Activated CD4-positive, alpha-beta T cell treated with anti-CD3 and anti-CD28 coated beads, Interleukin-2, Interleukin-4, amounts not matched to agents 100 ng/mL and 50 ng/mL, durations not matched to agents 16 hours and 8 hours (primary cell): ENCODE data around the gene WDR33.
"Not testable (repeated sequence)": the region's sequence is repeated elsewhere in the genome, so short reads cannot be mapped to it uniquely, and the experiment has no call there.

Experiments used
- DNase-seq: peaks from one replicate; pipeline ENCODE4 v3.0.0-alpha.2; 2020; ENCODE audit warnings: low spot score

Gene WDR33

DNA sequence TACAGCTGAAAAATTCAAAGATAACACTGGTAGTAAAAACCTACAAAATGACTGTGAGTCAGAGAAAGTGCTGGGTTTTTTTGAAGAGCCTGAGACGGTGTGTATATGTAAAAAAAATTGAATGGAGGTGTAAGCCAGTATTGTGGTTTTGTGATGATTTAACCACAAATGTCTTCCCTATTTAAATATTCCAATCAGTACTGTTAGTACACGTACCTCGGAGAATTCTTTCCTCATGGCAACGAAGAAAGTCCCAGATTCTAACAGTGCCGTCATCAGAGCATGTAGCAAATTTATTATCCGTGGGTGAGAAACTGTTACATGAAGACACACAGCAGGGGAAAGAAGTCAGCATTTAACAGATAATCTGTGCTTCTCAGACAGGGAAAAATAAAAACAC lies 48.1 kb downstream of the WDR33 start:
- no peak for DNase-seq

DNA sequence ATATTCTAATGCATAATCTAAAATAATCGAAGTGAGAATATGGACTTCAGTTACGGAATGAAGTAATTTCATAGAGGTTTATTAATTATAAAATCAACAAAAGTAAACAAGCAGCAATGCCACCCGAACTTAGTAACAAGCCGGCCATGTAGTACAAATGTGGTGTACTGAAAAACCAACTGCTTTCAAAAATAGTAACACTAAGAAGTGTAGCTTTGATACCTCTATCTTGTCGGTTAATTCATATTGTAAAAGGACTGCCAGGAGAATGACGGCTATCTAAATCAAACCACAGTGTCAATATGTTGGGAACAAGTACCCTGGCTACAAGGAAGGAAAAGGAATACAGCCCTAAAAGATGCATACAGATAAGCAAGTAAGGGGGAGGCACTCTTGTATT lies 48.5 kb downstream of the WDR33 start:
- no peak for DNase-seq

DNA sequence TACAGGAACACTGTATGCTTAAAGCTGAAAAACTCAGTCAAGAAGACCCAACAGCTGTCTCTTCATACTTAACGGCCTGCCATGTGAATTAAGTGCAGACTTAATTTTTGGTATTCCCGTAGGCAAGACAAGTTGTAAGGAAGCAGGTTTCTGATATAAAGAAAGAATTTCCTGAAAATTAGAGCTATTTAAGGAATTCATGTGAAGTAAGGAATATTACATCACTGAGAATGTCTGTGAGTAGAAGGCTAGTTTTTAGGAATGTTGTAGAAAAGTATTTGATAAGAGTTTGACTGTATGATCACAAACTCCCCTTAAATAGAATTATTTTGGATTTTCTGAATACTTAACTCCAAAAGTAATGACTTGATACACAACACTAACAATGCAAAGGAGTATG lies 51.0 kb downstream of the WDR33 start:
- DNase-seq: no peak

DNA sequence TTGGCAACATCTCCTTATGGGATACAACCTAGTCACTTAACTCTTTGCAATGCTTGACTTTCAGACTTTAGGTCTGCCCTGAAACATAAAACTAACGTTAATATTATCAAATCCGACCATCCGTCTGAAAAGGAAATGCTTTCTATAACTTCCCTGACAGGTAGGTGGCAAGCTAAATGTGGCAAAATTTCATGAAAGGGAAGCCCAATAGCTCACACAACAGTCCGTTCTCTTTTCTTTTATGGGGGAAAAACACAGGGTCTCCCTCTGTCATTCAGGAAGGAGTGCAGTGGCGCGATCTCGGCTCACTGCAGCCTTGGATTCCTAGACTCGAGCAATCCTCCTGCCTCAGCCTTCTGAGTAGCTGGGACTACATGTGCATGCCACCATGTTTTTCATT lies 56.8 kb downstream of the WDR33 start:
- DNase-seq: no peak

DNA sequence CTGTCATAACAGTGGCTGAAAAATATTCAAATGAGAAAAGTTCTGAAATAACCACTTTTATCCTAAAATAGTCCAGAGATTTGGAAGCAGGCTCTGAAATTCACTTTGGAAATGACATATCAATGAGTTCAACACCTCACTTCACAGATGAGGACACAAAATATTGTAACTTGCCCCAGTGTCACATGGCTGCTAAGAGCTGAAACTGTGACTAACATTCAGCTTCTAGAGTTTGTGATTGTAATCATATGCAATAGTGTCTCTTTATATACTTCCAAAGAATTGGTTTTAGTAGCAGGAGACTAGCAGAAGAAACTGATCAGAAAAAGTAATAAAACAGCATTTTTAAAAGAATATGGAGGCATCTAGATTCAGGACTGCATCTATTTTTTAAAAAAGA lies 57.6 kb downstream of the WDR33 start:
- no peak for DNase-seq

DNA sequence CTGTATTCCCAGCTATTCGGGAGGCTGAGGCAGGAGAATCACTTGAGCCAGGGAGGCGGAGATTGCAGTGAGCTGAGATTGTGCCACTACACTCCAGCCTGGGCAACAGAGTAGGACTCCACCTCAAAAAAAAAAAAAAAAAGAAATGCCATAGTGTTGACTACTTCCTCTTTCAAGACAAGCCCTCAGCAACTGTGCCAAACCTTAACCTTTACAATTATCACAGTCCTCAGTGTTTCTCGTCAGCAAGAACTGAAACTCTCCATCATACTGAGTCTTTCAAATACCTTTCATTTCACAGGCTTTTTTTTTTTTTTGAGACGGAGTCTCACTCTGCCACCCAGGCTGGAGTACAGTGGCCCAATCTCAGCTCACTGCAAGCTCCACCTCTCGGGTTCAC lies 61.4 kb downstream of the WDR33 start:
- DNase-seq: not testable (repeated sequence)

DNA sequence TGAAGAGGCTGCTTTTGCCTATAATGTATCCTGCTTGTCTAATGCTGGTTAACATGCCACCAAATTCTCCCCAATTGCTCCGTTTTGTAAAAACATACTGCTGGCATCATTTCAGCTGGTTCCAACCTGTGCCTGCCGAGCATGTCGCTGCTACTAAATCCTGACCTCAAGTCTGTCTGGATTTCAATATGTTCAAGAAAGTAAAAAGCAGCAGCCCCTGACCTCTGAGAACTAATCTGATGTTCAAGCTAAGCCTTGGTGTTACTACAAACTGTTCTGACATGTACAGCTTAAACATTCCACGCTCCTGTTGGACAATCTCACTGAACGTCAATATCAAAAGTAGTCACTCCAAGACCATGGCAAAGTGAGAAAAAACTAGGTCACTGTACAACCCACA lies 63.4 kb downstream of the WDR33 start:
- no peak for DNase-seq

DNA sequence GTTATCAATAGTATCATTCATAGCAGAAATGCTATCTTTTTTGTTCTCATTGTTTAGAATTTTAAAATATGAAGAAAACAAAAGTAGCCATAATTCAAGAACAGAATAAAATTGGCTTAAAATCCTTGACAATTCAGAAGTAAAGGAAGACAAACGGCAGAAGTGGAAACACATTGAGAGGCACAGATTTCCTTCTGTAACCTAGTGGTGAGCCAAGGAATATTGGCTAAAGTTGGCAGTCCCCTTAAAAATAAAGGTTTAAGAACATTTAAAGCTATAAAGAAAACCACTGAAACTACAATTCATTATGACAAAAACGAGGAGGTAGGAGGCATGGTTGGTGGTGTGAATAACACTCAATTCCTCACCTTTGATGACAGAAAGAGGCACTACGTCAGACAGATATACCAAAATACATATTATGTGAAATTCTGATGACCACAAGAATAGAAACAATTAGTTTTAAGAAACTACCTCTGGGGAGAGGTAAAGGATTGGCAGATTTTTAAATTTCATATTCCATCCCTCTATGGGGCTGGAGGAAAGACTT lies 67.4 kb downstream of the WDR33 start:
- peak; percentile 14 for DNase-seq

DNA sequence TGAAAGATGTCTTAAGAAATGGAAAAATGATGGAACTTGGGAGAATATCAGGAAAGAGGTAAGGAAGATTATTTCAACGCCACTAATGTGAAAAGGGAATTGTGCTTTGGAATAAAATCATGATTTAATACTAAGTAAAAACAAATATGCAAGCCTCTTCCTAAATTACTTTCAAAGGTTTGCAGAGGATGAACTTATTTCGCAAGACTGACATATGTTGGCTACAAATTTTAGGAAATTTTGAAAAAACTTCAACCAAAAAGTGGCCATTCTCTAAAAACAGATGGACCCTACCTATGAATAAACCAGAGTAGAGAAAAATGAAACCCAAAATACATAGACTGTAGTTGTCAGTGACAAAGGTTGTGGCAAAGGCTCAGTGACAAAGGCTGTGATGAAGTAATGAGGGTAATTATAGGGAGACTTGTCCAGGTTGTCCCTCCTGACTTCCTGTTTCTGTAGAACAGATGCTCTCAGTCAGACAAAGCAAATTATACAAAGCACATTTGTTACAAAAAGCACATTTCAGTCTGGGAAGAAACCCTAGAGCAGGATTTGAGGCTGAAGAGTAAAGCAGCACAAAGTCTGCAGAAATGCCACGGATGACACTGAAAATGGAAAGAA lies 70.2 kb downstream of the WDR33 start:
- DNase-seq: no peak

DNA sequence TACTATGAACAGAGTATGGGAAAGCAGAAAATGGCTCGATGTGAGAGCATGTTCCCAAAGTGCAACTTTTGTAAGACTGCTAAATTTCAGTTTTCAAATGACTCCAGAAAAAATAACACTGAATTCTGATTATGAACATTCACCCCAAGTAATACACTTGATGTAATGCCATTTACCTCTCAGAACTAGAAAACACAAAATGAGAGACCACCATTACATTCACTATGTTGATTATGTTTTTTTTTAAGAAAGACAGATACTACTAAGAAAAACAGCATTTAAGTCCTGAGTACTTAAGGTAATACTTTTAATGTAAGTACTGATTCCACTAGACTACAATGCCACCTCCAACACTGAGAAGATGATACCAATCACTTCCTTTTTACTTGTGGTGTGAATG lies 71.2 kb downstream of the WDR33 start:
- peak; percentile 28 for DNase-seq

DNA sequence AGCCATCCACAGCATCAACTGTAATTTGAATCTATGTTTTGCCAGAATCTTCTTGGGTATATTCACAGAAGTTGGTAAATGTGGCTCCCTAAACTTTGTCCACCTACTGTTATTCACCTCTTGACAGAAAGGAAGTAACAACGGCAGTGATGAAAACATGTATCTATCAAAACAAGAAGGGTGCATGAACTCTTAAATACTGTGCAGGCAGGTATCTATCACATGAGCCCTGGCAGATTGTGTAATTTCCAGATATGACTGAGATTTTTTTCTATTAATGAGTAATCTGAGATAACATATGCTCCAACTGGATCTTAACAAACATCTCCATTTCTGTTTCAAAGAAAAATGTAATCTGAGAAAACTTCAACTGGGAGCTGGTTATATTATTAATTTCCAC lies 73.1 kb downstream of the WDR33 start:
- DNase-seq: peak; percentile 70

DNA sequence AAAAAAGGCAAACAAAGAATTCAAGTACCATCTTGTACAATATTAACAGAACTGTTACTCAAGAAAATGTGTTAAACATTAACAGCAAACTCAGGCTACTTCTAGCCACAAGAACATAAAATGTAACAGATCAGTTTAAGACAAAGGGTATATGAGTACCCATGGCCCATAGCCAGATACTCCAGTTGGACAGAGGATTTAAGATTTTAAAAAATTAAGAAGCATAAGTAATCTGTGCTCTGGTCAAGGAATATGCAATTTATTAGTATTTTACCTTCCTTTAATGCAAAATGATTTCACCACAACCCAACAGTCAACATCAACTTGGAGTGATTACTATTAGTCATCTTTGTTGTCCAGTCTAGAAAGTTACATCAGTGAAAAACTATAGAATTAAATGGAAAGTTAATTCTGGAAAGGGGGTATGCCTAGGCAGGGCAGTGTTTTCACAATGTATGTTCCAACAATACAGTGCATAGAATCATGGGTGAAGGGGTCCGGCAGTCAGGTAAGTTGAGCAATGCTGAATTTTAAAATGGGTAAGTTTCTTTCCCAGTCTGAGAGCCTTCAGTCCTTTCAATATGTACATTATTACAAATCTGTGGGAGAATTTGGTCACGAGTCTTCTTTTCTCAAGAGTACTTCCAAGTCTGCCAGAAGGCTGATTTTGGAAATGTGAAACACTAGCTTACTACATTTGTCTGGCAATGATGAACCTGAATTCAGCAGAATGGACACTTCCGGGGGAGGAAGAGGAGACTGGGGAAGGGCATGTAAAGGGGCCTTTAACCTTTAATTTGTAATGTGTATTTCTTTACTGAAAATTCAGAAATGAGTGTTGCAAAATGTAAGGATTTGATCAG lies 75.2 kb downstream of the WDR33 start:
- DNase-seq: no peak

DNA sequence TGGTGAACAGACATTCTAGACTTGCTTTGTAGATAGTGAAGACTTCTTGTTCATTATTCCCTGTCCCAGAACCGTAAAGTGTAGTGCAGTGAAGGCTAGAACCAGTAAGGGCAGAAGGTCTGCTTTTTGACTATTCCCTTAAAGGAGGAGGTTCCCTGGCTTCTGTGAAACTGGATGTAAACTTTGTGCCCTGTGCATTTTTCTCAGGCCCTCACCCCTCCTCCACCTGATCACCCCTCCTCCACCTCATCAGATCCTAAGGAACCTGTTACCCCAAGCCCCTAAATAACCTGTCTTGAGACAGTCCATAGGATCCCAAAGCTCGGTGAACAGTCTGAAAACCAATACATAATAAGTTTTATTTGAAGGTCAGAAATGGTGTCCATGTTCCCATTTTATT lies 75.9 kb downstream of the WDR33 start:
- DNase-seq: no peak

DNA sequence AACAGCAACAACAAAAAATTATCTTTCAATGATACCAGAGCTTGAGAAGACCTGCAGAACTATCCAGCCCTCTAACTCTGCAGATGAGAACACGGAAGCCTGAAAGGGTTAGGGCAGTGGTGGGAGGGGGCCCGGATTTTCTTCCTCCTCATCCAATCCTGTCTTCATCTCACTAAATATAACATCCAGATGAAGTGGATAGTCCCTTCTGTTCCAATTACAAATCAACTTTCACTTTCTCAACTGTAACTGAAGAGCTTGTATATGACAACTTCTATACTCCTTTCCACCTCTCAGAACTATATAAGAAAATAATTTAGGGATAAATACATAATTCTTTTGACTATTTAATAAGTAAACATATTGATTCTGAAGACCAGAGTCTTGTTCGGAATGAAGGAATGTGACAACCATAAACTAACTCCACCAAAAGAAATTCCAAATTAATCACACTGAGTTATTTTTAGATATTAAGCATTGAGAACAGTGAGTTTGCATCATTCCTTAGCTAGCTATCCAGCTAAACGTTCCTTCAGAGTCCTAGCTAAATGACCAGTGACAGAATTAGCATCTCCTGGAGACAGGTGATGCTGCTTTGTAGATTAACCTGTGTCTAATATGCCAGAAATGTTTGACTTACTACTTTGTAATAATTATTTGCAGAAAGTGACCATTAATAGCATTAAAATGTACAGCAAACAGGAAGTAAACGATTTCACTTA lies 77.0 kb downstream of the WDR33 start:
- DNase-seq: no peak

DNA sequence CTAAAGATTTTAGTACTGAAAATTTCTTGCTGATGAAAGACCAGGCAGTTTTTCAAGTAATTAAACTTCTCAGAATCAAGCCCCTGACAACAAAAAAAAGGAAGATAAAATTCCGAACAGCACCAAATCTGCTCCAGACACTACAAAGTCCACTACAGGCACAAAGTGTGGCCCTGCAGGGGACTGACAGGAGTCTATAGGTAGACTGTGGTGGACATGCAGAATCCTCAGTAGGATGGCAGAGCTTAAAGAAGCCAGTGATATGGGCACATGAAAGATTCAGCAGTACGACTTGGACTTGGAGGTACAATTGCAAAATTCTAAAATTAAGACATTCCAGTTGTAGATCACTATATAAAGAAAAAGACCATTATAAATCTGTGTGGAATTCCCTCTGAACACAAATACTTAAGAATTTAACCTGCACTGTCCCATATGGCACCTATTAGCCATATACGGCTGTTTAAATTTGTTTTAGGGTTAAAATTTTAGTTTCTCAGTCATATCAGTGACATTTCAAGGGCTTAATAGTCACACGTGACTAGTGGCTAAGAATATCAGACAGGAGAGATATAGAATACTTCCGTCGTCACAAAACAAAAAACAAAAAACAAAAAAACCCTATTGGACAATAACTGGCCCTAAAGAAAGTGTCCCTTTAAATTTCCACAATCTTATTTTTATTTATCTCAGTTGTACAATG lies 77.7 kb downstream of the WDR33 start:
- DNase-seq: no peak

DNA sequence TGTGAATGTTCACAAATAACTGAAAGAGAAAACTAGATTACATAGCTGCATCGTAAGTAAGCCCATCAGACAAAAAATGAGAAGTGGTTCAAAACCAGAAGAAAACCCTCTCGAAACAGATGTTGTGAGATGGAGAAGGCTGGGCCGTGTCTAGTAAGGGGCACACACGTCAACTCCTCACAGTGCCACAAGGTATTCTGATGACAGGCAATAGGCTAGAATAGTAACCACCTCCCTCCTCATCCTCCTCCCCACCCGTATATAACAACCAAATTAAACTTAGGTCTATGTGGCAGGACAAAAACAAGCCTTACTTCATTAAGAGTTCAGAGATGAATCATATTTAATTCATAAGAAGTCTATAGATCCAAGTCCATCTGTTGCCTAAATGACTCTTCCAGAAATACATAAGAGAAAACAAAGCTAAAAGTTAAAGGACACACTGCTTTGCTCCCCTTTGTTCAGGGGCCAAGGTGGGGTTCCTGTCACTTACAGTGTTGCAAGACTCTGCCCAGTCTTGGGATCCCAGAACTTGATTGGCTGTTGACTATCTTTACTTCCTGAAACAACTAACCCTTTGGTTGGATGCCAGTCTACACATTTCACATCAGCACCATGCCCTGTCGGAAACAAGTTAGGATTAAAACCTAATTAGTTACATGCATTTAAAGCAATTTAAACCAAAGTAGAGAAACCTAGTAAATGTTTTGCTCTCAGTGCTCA lies 84.7 kb downstream of the WDR33 start:
- DNase-seq: no peak

DNA sequence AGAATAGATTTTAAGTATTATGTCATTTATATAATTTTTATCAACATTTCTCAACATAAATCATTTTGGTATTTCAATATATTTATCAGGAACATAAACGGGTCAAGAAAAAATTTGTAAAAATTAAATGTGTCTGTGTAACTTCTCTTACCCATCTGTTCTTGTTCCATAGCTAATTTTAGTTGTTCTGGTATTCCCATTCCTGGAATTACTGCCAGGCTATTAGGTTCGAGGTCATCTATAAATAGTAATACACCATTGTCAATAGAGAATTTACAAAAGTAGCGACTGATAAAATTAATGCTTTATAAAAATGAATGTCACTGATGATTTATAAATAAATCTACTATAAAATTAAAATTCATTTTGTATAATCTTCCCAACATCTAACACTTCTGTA lies 88.2 kb downstream of the WDR33 start:
- no peak for DNase-seq

DNA sequence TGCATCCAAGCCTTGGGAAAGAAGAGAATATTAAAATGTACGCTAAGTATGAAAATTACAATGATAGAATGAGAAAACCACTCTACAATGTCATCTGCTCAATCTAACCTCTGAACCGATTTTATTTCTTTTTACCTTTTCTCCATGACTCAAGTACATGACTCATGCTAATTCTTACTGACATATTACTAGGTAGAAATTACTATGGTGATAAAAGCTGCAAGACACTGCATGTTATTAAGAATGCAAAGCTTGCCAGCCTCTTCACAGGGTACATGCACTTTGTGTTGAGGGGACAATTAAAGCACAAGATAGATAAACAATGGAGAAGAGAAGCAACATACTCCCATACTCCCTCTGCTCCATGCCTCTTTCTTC lies 89.0 kb downstream of the WDR33 start:
- DNase-seq: no peak

DNA sequence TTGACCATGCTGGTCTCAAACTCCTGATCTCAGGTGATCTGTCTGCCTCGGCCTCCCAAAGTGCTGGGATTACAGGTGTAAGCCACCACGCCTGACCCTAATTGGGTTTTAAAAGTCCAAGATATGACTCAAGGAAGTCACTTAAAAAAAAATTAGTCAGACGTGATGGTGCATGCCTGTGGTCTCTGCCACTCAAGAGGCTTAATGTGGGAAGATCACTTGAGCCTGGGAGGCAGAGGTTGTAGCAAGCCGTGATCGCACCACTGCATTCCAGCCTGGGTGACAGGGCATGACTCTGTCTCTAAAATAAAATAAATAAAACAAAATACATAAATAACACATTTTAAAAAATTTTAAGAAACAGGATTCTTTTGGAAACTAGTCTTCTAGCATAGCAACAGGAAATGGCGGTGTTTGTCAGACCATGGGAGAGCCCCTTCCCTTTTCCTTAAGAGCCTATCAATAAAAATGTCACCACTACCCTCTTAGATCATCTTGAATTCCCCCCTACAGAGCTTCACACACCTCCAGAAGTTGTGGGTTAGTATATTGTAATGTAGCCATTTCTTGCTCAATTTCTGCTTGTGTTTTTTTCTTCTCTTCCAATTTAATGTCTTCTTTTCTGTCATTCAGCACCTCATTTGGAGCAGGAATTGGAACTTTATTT lies 89.5 kb downstream of the WDR33 start:
- no peak for DNase-seq

DNA sequence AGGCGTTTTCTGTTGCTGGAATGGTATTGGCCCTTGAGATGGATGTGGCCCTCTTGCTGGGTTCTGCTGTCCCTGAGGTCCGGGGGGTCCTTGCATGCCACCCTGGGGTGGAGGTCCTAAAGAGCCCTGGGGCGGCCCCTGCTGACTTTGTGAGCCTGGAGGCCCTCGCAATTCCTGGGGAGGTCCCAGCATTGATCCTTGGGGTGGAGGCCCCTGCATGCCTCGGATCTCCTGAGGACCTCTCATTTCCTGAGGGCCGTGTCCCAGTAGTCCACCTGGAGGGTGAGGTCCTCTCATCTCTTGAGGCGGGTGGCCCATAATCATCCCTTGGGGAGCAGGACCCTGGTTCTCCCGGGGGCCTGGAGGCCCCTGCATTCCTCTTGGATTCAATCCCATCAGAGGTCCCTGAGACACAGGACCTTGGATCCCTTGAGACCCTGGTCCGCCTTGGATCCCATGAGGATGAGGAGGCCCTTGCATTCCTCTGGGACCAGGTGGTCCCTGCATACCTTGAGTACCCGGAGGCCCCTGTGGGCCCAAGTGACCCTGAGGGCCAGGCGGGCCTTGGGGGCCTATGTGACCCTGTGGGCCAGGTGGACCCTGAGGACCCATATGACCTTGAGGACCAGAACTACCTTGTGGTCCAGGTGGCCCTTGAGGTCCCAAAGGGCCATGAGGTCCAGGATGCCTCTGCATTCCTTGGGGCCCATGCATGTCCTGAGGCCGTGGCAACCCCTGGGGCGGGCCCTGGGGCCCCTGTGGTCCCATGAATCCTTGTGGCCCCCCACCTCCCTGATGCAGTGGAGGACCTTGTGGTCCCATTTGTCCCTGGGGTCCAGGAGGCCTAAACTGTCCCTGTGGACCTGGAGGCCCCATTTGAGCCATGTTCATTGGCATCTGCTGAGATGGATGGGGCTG lies 91.4 kb downstream of the WDR33 start:
- DNase-seq: no peak
